GM12874 (cell line): Measurements from ENCODE around the gene MACC1.

Experiments
- CTCF ChIP-seq: IDR thresholded peaks from 2 replicates; pipeline ENCODE4 v1.5.1; 2011; ENCODE audit warnings: low read depth, mild to moderate bottlenecking, control low read depth, low read length, moderate library complexity; ENCODE audit not compliant: insufficient read depth

MACC1 gene

GRCh38 chr7:20229081-20229480, 11.9 kb upstream of the MACC1 start:
- no peak for TF ChIP-seq CTCF

DNA sequence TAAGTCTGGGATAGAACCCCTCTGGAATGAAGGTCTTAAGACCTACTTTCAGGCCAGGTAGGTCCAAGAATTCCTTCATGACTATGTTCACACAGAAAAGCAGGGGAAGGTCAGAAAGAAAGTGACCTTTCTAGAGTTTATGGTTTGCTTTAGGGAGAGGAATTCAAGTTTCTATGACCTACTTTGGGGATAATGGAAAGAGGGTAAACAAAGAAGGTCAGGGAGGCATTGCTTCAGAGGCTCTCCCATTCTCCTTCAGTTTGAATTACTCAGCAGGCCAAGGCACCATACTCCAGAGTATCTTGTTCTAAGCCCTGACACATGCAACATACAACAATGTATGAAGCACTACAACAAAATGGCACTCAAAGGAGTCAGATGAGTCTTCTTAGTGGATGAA, 11.5 kb upstream of the MACC1 start:
- no peak for TF ChIP-seq CTCF

- TF ChIP-seq CTCF = no peak
Measured at GRCh38 chr7:20227291-20227795, 10.2 kb upstream of the MACC1 start.

GRCh38 chr7:20226860-20227259, 9.7 kb upstream of the MACC1 start:
- no peak for TF ChIP-seq CTCF

DNA sequence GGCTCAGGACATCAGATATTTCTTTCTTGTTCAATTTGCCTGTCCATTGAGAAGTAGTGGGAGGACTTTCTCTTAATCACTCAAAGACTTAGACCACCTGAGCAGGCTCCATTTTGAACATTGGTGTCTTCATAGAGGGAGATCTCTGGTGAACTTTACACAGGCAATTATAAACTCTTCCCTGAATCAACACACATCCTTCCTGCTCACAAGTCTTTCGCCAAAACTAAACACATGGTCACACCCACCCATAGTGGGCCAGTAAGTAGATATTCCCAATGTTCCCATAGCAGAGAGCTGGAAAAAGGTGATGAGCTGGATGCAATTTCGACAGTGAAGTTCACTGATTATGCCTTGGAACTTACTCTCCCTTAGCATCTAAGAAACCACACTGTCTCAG, 8.2 kb upstream of the MACC1 start:
- no peak for TF ChIP-seq CTCF

GRCh38 chr7:20224025-20224424, 6.8 kb upstream of the MACC1 start:
- TF ChIP-seq CTCF = no peak

GRCh38 chr7:20223356-20223755, 6.2 kb upstream of the MACC1 start:
- TF ChIP-seq CTCF = no peak
